GM18499 (cell line): Measurements from ENCODE around the gene SYDE2.

Experiments
- ATAC-seq: cut with Tn5 transposase; IDR thresholded peaks from one replicate; pipeline ENCODE4 v1.9.1; 2021; ENCODE audit warnings: moderate number of reproducible peaks; ENCODE audit not compliant: insufficient read depth, unreplicated experiment

The SYDE2 gene

GRCh38 chr1:85132078-85132720 lies 68.6 kb downstream of the SYDE2 start:
- no peak for ATAC-seq

- ATAC-seq = no peak
Observed at GRCh38 chr1:85128316-85128715, 72.5 kb downstream of the SYDE2 start.

GRCh38 chr1:85125891-85126290 lies 74.9 kb downstream of the SYDE2 start:
- no peak for ATAC-seq

GRCh38 chr1:85124091-85124490 lies 76.7 kb downstream of the SYDE2 start:
- no peak for ATAC-seq

- no peak for ATAC-seq
Observed at GRCh38 chr1:85122169-85122568, 78.6 kb downstream of the SYDE2 start.

GRCh38 chr1:85121744-85122143 lies 79.1 kb downstream of the SYDE2 start:
- no peak for ATAC-seq

GRCh38 chr1:85118751-85119150 lies 82.1 kb downstream of the SYDE2 start:
- no peak for ATAC-seq

GRCh38 chr1:85116856-85117255 lies 84.0 kb downstream of the SYDE2 start:
- no peak for ATAC-seq

GRCh38 chr1:85115933-85116332 lies 84.9 kb downstream of the SYDE2 start:
- no peak for ATAC-seq

GRCh38 chr1:85111695-85112094 lies 89.1 kb downstream of the SYDE2 start:
- no peak for ATAC-seq

GRCh38 chr1:85109475-85109874 lies 91.3 kb downstream of the SYDE2 start:
- no peak for ATAC-seq
